Stimulated activated CD4-positive, alpha-beta T cell treated with anti-CD3 and anti-CD28 coated beads, Interleukin-15, amount 100 ng/mL, for 24 hours (primary cell): ENCODE measurements around the gene GPRC5B.

Source experiments
- DNase-seq: peaks from one replicate; pipeline ENCODE4 v3.0.0-alpha.2; 2020

The GPRC5B gene

GRCh38 chr16:19842426-19843157, 42.1 kb downstream of the GPRC5B start:
- DNase-seq: no peak

GRCh38 chr16:19841184-19841583, 43.5 kb downstream of the GPRC5B start:
- no peak for DNase-seq

DNA sequence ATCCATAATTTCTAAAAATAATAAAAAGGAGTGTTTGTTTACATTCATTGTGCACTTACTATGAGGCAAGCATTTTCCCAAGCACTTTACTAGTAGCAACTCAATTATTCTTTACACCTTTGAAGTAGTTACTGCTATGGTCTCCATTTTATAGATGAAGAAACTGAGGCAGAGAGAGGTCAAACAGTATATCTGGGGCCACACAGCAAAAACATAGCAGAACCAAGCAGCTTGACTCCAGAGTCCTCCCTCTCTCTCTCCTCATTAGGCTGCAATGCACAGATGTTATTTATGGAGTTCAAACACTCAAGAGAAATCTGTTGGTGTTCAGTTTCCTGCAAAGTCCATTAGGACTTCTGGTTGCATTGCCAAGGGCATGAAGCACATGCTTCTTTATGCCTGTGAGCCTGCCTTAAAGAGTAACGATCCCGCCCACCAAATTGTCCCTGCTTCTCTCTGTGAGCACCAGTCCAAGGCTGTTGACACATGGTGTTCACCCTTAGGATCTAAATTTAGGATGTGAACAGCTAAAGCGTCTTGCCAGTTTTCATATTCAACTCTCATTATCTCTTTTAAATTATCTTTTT, 44.0 kb downstream of the GPRC5B start:
- no peak for DNase-seq

- no peak for DNase-seq
Observed at GRCh38 chr16:19837984-19838707, 46.5 kb downstream of the GPRC5B start.

GRCh38 chr16:19837331-19837980, 47.2 kb downstream of the GPRC5B start:
- no peak for DNase-seq

DNA sequence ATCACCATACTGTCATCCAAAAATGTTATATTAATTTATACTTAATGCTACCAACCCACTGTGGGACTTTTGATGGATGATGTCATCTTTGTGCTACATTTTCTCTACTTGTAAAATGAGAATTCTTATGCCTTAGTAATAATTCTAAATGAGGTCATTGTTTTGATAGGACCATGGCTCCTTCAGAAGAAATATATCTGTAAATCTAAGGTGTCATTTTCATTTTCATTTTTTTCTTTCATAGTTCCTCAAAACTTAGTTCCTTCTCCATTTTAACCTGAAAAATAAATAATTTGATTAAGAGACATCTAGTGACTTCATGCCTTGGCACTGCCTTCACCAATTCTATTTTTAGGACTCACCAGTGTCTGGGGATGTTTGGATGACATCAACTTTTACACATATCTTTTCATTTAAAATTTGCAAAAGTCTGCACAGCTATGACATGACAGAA, 48.7 kb downstream of the GPRC5B start:
- DNase-seq: no peak

DNA sequence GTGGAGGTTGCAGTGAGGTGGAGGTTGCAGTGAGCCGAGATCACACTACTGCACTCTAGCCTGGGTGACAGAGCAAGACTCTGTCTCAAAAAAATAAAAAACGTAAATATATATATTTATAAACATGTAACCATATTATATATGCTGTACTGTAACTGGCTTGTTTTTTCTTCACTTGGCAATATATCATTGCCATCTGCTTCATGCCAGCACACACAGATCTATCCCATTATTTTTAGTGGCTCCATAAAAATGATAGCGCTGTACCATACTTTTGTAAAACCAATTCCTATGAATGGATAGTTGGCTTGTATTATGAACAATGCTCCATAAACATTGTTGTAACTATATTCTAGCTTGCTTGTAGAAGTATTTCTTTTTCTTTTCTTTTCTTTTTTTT, 49.5 kb downstream of the GPRC5B start:
- DNase-seq: no peak

- DNase-seq: no peak
Observed at GRCh38 chr16:19833581-19833980, 51.1 kb downstream of the GPRC5B start.

- DNase-seq: no peak
Observed at GRCh38 chr16:19833176-19833575, 51.5 kb downstream of the GPRC5B start.

DNA sequence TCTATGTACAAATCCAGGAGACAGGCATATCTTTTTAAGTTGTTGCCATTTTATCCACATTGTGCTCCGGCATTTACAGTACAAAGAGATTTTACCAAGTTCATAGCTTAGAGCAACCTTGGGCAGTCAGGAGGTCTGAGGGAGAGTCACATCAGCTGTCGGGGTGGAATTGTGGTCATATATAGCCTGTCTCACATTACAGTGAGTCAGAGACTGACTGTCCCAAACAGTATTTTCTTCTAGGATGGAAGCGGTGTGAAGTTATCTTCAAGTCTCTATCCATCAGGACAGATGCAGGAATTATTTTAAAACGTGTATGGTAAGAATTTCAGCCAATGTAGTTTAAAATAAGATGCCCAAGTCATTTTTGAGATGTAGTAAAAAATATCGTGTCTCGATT, 53.0 kb downstream of the GPRC5B start:
- no peak for DNase-seq

- no peak for DNase-seq
Observed at GRCh38 chr16:19830902-19831560, 53.6 kb downstream of the GPRC5B start.

- DNase-seq: no peak
Observed at GRCh38 chr16:19829844-19830692, 54.6 kb downstream of the GPRC5B start.

DNA sequence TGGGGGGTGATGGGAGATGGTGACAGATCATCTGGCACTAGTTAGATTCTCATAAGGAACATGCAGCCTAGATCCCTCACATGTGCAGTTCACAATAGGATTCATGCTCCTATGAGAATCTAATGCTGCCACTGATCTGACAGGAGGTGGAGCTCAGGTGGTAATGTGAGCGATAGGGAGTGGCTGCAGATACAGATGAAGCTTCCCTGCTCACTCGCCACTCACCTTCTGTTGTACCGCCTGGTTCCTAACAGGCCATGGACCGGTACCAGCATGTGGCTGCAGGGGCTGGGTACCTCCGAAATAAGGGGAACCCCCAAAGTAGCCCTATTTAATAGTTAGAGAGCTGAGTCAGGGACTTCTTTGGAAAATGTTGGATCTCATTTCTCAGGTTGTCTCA, 60.4 kb downstream of the GPRC5B start:
- no peak for DNase-seq

- DNase-seq: no peak
Observed at GRCh38 chr16:19823322-19823721, 61.3 kb downstream of the GPRC5B start.

DNA sequence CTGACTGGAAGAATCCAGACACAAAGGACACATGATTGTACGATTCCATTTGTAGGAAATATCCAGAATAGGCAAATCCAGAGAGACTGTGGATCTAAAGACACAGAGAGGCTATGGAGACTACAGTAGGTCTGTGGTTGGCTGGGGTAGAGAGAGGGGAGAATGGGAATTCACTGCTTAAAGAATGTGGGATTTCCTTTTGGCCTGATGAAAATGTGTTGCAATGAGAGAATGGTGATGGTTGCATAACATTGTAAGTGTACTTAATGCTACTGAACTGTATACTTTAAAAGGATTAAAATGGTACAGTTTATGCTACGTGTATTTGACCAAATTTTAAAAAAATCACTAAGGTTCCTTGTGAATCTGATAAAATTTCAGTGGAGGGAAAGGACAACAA, 62.1 kb downstream of the GPRC5B start:
- no peak for DNase-seq

DNA sequence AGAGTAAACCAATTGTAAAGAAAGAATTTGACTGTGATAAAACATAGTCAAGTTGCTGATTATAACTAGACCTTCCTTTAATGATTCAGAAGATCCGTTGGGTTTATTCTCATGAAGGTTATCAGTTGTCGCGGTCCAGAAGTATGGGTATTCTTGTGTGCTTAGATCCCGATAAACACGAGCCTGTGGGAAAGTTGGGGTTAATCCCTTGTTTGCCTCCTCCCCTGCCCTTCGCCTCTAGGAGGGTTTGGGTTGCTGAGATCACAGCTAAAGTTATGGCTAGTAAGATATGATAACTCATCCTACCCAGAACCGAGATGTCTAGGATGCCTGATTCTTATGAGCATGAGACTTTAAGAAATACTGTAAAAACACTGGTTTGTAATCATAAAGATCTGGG, 66.8 kb downstream of the GPRC5B start:
- no peak for DNase-seq

GRCh38 chr16:19817122-19817521, 67.5 kb downstream of the GPRC5B start:
- DNase-seq: no peak

DNA sequence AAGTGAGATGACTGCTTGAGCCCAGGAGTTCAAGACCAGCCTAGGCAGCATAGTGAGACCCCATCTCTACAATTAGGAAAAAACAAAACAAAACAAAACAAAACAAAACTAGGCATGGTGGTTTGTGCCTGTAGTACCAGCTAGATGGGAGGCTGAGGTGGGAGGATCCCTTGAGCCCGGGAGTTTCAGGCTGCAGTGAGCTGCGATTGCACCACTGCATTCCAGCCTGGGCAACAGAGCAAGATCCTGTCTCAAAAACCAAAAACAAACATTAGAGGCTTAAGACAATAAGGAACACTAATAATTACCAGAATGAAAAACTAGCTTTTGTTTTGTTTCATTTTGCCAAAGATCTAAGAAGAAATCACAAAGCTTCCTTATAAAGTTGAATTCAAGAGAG, 69.2 kb downstream of the GPRC5B start:
- DNase-seq: no peak

DNA sequence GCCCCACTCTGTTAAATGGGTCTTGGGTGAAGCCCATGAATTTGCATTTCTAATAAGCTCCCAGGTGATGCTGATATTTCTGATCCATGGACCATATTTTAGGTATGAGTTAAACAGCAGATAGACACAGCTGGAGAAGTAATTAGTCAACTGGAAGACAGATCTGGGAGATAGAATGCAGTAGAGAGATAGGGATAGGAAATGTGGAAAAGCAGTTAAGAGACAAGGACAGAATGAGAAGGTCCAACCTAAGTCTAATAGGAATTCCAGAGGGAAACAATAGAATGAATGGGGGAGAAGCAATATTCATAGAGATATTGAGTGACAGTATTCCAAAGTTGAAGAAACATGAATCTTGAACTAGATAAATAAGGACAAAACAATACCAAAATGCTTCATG, 71.7 kb downstream of the GPRC5B start:
- DNase-seq: no peak

- no peak for DNase-seq
Observed at GRCh38 chr16:19810817-19811731, 73.6 kb downstream of the GPRC5B start.

DNA sequence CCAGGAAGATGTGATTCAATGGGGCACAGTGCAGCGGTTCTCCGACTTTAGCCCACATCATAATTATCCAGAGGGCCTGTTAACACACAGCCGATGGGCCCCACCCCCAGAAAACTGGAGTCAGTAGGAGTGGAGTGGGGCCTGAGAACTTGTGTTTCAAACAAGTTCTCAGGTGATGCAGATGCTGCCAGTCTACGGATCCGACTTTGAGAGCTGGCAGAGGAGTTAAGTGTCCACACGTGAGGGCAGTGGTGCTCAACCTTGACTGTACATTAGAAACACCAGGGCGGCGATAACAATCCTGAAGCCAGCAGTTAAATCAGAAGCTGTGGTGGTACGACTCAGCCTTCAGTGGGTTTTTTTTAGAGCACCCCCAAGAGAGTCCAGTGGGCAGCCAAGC, 75.0 kb downstream of the GPRC5B start:
- no peak for DNase-seq
